CD4-positive, CD25-positive, alpha-beta regulatory T cell (primary cell): ENCODE measurements around the gene MUC15. TPM values are rescaled to one million over a fixed set of nuclear protein-coding genes. Genes with fewer than 3 reads are reported as not detected.

Source experiments
- ATAC-seq, 2 donors: fragments of 150-1000 bp; cut with Tn5 transposase; one replicate each; pipeline ENCODE4 v1.10.0; 2021; ENCODE audit warnings: low read depth in 2 of 2, moderate number of reproducible peaks in 2 of 2, moderate library complexity in 1 of 2
- DNase-seq, 3 donors: peaks; one replicate each; pipeline versions ENCODE4 v3.0.0 to v3.0.0-alpha.2; 2012 to 2022; ENCODE audit warnings: mixed read lengths in 1 of 3
- H3K27ac ChIP-seq: one replicate; pipeline ENCODE4 v1.7.0; 2013; ENCODE audit warnings: mild to moderate bottlenecking, low read length; ENCODE audit not compliant: insufficient read depth, poor library complexity, severe bottlenecking
- H3K27me3 ChIP-seq: one replicate; pipeline ENCODE4 v1.7.0; 2013; ENCODE audit warnings: low read length; ENCODE audit not compliant: control insufficient read depth, insufficient read depth
- H3K36me3 ChIP-seq: one replicate; pipeline ENCODE4 v1.7.0; 2013; ENCODE audit warnings: mild to moderate bottlenecking, low read length, moderate library complexity; ENCODE audit not compliant: control insufficient read depth, insufficient read depth
- H3K4me1 ChIP-seq: 2 replicates; pipeline ENCODE4 v1.7.0; 2013; ENCODE audit warnings: mild to moderate bottlenecking, low read length; ENCODE audit not compliant: insufficient read depth, control insufficient read depth, poor library complexity, severe bottlenecking
- H3K4me3 ChIP-seq: one replicate; pipeline ENCODE4 v1.7.0; 2013; ENCODE audit warnings: low read depth, mild to moderate bottlenecking, low read length, moderate library complexity
- H3K9me3 ChIP-seq, 2 experiments: 1 replicate in 1 of 2; 2 replicates in 1 of 2; pipeline ENCODE4 v1.7.0; 2013; ENCODE audit warnings: low read length in 2 of 2, mild to moderate bottlenecking in 1 of 2, moderate library complexity in 1 of 2; ENCODE audit not compliant: control insufficient read depth in 2 of 2
- H3K27ac Mint-ChIP-seq, 3 donors: one replicate each; pipeline ENCODE4 v1.8.0; 2020 to 2022; ENCODE audit warnings: mild to moderate bottlenecking in 3 of 3, mixed read lengths in 3 of 3, moderate library complexity in 2 of 3
- H3K27me3 Mint-ChIP-seq: one replicate; pipeline ENCODE4 v1.8.0; 2022; ENCODE audit warnings: mild to moderate bottlenecking, mixed read lengths
- H3K36me3 Mint-ChIP-seq: one replicate; pipeline ENCODE4 v1.8.0; 2020; ENCODE audit warnings: mixed read lengths
- H3K4me1 Mint-ChIP-seq, 4 donors: one replicate each; pipeline ENCODE4 v1.8.0; 2020 to 2022; ENCODE audit warnings: mixed read lengths in 4 of 4, mild to moderate bottlenecking in 1 of 4
- H3K4me3 Mint-ChIP-seq, 4 donors: one replicate each; pipeline ENCODE4 v1.8.0; 2020 to 2022; ENCODE audit warnings: mild to moderate bottlenecking in 4 of 4, mixed read lengths in 4 of 4, moderate library complexity in 3 of 4
- H3K9me3 Mint-ChIP-seq, 7 donors: one replicate each; pipeline ENCODE4 v1.8.0; 2020 to 2022; ENCODE audit warnings: mixed read lengths in 7 of 7, mild to moderate bottlenecking in 3 of 7, moderate library complexity in 2 of 7
- polyA plus RNA-seq, 4 donors: library from polyadenylated mRNA; unstranded; fragments of 300-500 nt; fragmentation: Illumina TruSeq; gene quantifications; one replicate each; pipeline ENCODE4 v1.2.3, GENCODE V29; 2021
- total RNA-seq: library from RNA; stranded (reverse); gene quantifications from one replicate; pipeline ENCODE4 v1.2.3, GENCODE V29; 2022

Gene MUC15
- total and polyA plus RNA-seq, 5 donors from 2014 or later: not detected

- H3K4me1 ChIP-seq: no peaks in the 10 kb centered on the region
- Mint-ChIP-seq H3K36me3 (no peaks in the 10 kb centered on the region), H3K4me3 (no peak overlapping the region), H3K4me1 (no peaks in the 10 kb centered on the region), H3K27ac (no peak overlapping the region), H3K27me3 (no peaks in the 10 kb centered on the region), H3K9me3 (peaks cover 0 to 20% (median 3%) of the 10 kb centered on the region in 7 donors)
- ATAC-seq (no peak), DNase-seq (no peak)
- no peak overlapping the region for H3K27ac ChIP-seq
- H3K36me3 ChIP-seq: no peaks in the 10 kb centered on the region
- H3K4me3 ChIP-seq: no peak overlapping the region
- H3K9me3 ChIP-seq: no peaks in the 10 kb centered on the region
- no peaks in the 10 kb centered on the region for H3K27me3 ChIP-seq
Observed at GRCh38 chr11:26549176-26549575, 22.9 kb downstream of the MUC15 start.

- ATAC-seq: no peak
- Mint-ChIP-seq H3K36me3 (no peaks in the 10 kb centered on the region), H3K4me1 (no peaks in the 10 kb centered on the region), H3K27me3 (no peaks in the 10 kb centered on the region), H3K27ac (no peak overlapping the region), H3K9me3 (peaks cover 0 to 30% (median 9%) of the 10 kb centered on the region in 7 donors), H3K4me3 (no peak overlapping the region)
- H3K9me3 ChIP-seq: peaks cover 0 to 4% of the 10 kb centered on the region in 2 experiments
- no peak for DNase-seq
- no peaks in the 10 kb centered on the region for H3K27me3 ChIP-seq
- no peaks in the 10 kb centered on the region for H3K36me3 ChIP-seq
- H3K27ac ChIP-seq: no peak overlapping the region
- H3K4me1 ChIP-seq: no peaks in the 10 kb centered on the region
- no peak overlapping the region for H3K4me3 ChIP-seq
Observed at GRCh38 chr11:26541870-26542269, 30.2 kb downstream of the MUC15 start.

- Mint-ChIP-seq H3K4me1 (no peaks in the 10 kb centered on the region), H3K27me3 (no peaks in the 10 kb centered on the region), H3K27ac (no peak overlapping the region), H3K9me3 (peaks cover 0 to 22% (median 6%) of the 10 kb centered on the region in 7 donors), H3K4me3 (no peak overlapping the region), H3K36me3 (no peaks in the 10 kb centered on the region)
- H3K36me3 ChIP-seq: no peaks in the 10 kb centered on the region
- H3K4me3 ChIP-seq: no peak overlapping the region
- H3K27me3 ChIP-seq: no peaks in the 10 kb centered on the region
- DNase-seq: no peak
- no peak for ATAC-seq
- no peaks in the 10 kb centered on the region for H3K4me1 ChIP-seq
- no peak overlapping the region for H3K27ac ChIP-seq
- H3K9me3 ChIP-seq: peaks cover 0 to 4% of the 10 kb centered on the region in 2 experiments
Observed at GRCh38 chr11:26539517-26539916, 32.5 kb downstream of the MUC15 start.

- ATAC-seq (no peak), DNase-seq (no peak)
- Histone ChIP-seq H3K27me3 (no peaks in the 10 kb centered on the region), H3K4me1 (no peaks in the 10 kb centered on the region), H3K9me3 (peaks cover 0 to 4% of the 10 kb centered on the region in 2 experiments), H3K36me3 (no peaks in the 10 kb centered on the region), H3K27ac (no peak overlapping the region), H3K4me3 (no peak overlapping the region)
- no peak overlapping the region for H3K27ac Mint-ChIP-seq
- no peaks in the 10 kb centered on the region for H3K4me1 Mint-ChIP-seq
- no peak overlapping the region for H3K4me3 Mint-ChIP-seq
- no peaks in the 10 kb centered on the region for H3K27me3 Mint-ChIP-seq
- H3K36me3 Mint-ChIP-seq: no peaks in the 10 kb centered on the region
- peaks cover 0 to 21% (median 4%) of the 10 kb centered on the region in 7 donors for H3K9me3 Mint-ChIP-seq
Observed at GRCh38 chr11:26537341-26537740, 34.7 kb downstream of the MUC15 start.

GRCh38 chr11:26527685-26528084 is 44.4 kb downstream of the MUC15 start:
- Histone ChIP-seq H3K36me3 (no peaks in the 10 kb centered on the region), H3K4me1 (no peaks in the 10 kb centered on the region), H3K9me3 (no peaks in the 10 kb centered on the region), H3K4me3 (no peak overlapping the region), H3K27me3 (no peaks in the 10 kb centered on the region), H3K27ac (no peak overlapping the region)
- no peaks in the 10 kb centered on the region for H3K27me3 Mint-ChIP-seq
- no peaks in the 10 kb centered on the region for H3K4me1 Mint-ChIP-seq
- no peaks in the 10 kb centered on the region for H3K36me3 Mint-ChIP-seq
- H3K27ac Mint-ChIP-seq: no peak overlapping the region
- DNase-seq (no peak), ATAC-seq (no peak)
- no peak overlapping the region for H3K4me3 Mint-ChIP-seq
- peaks cover 0 to 15% (median 0%) of the 10 kb centered on the region in 7 donors for H3K9me3 Mint-ChIP-seq

- no peaks in the 10 kb centered on the region for H3K4me1 Mint-ChIP-seq
- Histone ChIP-seq H3K27me3 (no peaks in the 10 kb centered on the region), H3K9me3 (peaks cover 0 to 2% of the 10 kb centered on the region in 2 experiments), H3K36me3 (no peaks in the 10 kb centered on the region), H3K4me1 (no peaks in the 10 kb centered on the region), H3K27ac (no peak overlapping the region), H3K4me3 (no peak overlapping the region)
- ATAC-seq (no peak), DNase-seq (no peak)
- H3K27me3 Mint-ChIP-seq: no peaks in the 10 kb centered on the region
- no peak overlapping the region for H3K27ac Mint-ChIP-seq
- H3K9me3 Mint-ChIP-seq: peaks cover 0 to 20% (median 3%) of the 10 kb centered on the region in 7 donors
- no peaks in the 10 kb centered on the region for H3K36me3 Mint-ChIP-seq
- H3K4me3 Mint-ChIP-seq: no peak overlapping the region
Observed at GRCh38 chr11:26522912-26523610, 49.0 kb downstream of the MUC15 start.

GRCh38 chr11:26519469-26519868 is 52.6 kb downstream of the MUC15 start:
- Mint-ChIP-seq H3K27me3 (no peaks in the 10 kb centered on the region), H3K4me3 (no peak overlapping the region), H3K9me3 (peaks cover 0 to 28% (median 3%) of the 10 kb centered on the region in 7 donors), H3K4me1 (no peaks in the 10 kb centered on the region), H3K36me3 (no peaks in the 10 kb centered on the region), H3K27ac (no peak overlapping the region)
- H3K27me3 ChIP-seq: no peaks in the 10 kb centered on the region
- DNase-seq: no peak
- H3K4me3 ChIP-seq: no peak overlapping the region
- H3K4me1 ChIP-seq: no peaks in the 10 kb centered on the region
- peaks cover 0 to 2% of the 10 kb centered on the region in 2 experiments for H3K9me3 ChIP-seq
- no peak overlapping the region for H3K27ac ChIP-seq
- H3K36me3 ChIP-seq: no peaks in the 10 kb centered on the region
- ATAC-seq: no peak

GRCh38 chr11:26512196-26512595 is 59.9 kb downstream of the MUC15 start:
- no peak for ATAC-seq
- no peaks in the 10 kb centered on the region for H3K4me1 Mint-ChIP-seq
- Histone ChIP-seq H3K4me3 (no peak overlapping the region), H3K27me3 (no peaks in the 10 kb centered on the region), H3K9me3 (no peaks in the 10 kb centered on the region), H3K27ac (no peak overlapping the region), H3K36me3 (no peaks in the 10 kb centered on the region), H3K4me1 (no peaks in the 10 kb centered on the region)
- H3K27ac Mint-ChIP-seq: no peak overlapping the region
- H3K9me3 Mint-ChIP-seq: peaks cover 0 to 32% (median 7%) of the 10 kb centered on the region in 7 donors
- no peak for DNase-seq
- no peaks in the 10 kb centered on the region for H3K27me3 Mint-ChIP-seq
- H3K36me3 Mint-ChIP-seq: no peaks in the 10 kb centered on the region
- H3K4me3 Mint-ChIP-seq: no peak overlapping the region
